ENCODE data around the gene OR2AP1. TPM values are rescaled to one million over a fixed set of nuclear protein-coding genes. Genes with fewer than 3 reads are reported as not detected.

OR2AP1 gene
- total RNA-seq, 1 experiment from 2014 or later: not detected

DNA sequence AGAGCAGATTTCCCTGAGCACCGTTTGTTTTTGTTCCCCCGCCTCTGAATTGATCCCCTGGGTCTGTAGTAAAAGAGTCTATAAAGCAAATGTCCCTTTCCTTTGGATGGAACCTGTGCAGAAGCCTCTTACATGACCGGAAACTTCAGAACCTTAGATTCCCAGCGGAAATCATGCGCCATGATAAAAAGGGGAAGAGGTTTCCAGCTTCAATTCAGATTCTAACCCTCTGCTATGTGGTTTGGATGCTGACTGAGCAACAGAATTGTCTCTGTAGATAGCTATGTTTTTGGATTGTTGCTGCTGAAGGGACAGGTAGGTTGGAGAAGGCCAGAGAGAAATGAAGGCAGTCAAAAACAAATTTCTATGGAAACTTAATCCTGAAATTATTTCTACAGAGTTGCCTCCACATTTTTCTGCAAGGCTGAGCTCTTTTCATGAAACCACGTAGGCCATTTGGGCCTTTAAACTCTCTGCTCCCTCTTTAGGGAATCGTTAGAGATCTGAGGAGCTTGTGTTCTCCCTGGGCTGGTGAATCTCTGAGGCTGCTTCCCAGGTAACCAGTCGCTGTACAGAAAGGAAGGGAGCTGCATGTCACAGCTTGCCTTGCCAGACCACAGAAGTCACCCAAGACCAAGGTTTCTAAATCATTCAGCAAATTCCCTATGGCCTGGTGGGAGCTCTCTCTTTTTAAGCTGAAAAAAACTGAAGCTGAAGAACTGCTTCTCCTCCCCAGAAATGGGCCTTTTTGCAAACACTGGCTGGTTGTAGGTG, 35.7 kb downstream of the OR2AP1 start:
- POLR2A ChIA-PET: no interaction called here
- no TSS peak for BruUV-seq (replicated peaks)
- peak; percentile 25 for DNase-seq (ENCODE audit: unreplicated experiment)
- CTCF ChIA-PET: interaction anchor here (1.5 to 3.0 kb wide), 3 partner anchors 11 to 419 kb away, joined by 6 to 17 read pairs (median 12); no protein-coding TSS in a partner anchor
- Mint-ChIP-seq H3K4me1 (ENCODE audit: insufficient read depth, unreplicated experiment) (no peaks in the 10 kb centered on the region), H3K9me3 (ENCODE audit: unreplicated experiment) (no peaks in the 10 kb centered on the region), H3K27ac (ENCODE audit: low read depth, unreplicated experiment) (no peak overlapping the region), H3K4me3 (ENCODE audit: unreplicated experiment) (no peak overlapping the region), H3K36me3 (ENCODE audit: insufficient read depth, unreplicated experiment) (no peaks in the 10 kb centered on the region), H3K27me3 (ENCODE audit: insufficient read depth, unreplicated experiment) (peaks cover 79% of the 10 kb centered on the region)
- intact Hi-C loops (cut with micrococcal nuclease): no loop called here
- no peak for TF ChIP-seq CTCF (IDR thresholded peaks at IDR 0.05; ENCODE audit: unreplicated experiment)

- peaks cover 88% of the 10 kb centered on the region for H3K27me3 Mint-ChIP-seq (ENCODE audit: insufficient read depth, unreplicated experiment)
- no peak overlapping the region for H3K27ac Mint-ChIP-seq (ENCODE audit: low read depth, unreplicated experiment)
- H3K36me3 Mint-ChIP-seq (ENCODE audit: insufficient read depth, unreplicated experiment): no peaks in the 10 kb centered on the region
- BruUV-seq (replicated peaks): no TSS peak
- no peak for TF ChIP-seq CTCF (IDR thresholded peaks at IDR 0.05; ENCODE audit: unreplicated experiment)
- no peak for DNase-seq (ENCODE audit: unreplicated experiment)
- ChIA-PET POLR2A (no interaction called here), CTCF (interaction anchor here (0.5 to 1.2 kb wide), 3 partner anchors 9 to 475 kb away, joined by 3 to 4 read pairs (median 4); no protein-coding TSS in a partner anchor)
- H3K9me3 Mint-ChIP-seq (ENCODE audit: unreplicated experiment): no peaks in the 10 kb centered on the region
- intact Hi-C loops (cut with micrococcal nuclease): no loop called here
- H3K4me3 Mint-ChIP-seq (ENCODE audit: unreplicated experiment): no peak overlapping the region
- no peaks in the 10 kb centered on the region for H3K4me1 Mint-ChIP-seq (ENCODE audit: insufficient read depth, unreplicated experiment)
Measured at GRCh38 chr12:55610598-55610997, 38.3 kb downstream of the OR2AP1 start.

DNA sequence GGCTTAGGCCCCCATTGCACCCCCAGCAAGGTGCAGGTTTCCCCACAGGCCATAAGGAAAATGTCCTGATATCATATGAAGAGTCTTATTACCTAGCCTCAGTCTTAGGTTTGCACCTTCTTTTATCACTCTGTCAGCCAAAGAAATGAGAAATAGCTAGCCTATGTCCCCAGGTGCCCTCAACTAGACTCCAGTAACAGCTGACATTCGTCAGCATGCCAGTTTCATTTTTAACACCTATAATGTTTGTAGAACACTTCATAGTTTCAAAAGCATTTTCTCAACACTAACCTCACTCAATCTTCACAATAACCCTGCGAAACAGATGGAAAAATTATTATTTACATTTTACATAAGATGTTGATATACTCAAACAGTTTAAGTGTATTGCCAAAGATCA, 40.4 kb downstream of the OR2AP1 start:
- Mint-ChIP-seq H3K9me3 (ENCODE audit: unreplicated experiment) (no peaks in the 10 kb centered on the region), H3K4me1 (ENCODE audit: insufficient read depth, unreplicated experiment) (no peaks in the 10 kb centered on the region), H3K27ac (ENCODE audit: low read depth, unreplicated experiment) (no peak overlapping the region), H3K27me3 (ENCODE audit: insufficient read depth, unreplicated experiment) (peaks cover 88% of the 10 kb centered on the region), H3K4me3 (ENCODE audit: unreplicated experiment) (no peak overlapping the region), H3K36me3 (ENCODE audit: insufficient read depth, unreplicated experiment) (no peaks in the 10 kb centered on the region)
- no peak for TF ChIP-seq CTCF (IDR thresholded peaks at IDR 0.05; ENCODE audit: unreplicated experiment)
- intact Hi-C loops (cut with micrococcal nuclease): no loop called here
- no peak for DNase-seq (ENCODE audit: unreplicated experiment)
- POLR2A ChIA-PET: no interaction called here
- BruUV-seq (replicated peaks): no TSS peak
- CTCF ChIA-PET: no interaction called here

DNA sequence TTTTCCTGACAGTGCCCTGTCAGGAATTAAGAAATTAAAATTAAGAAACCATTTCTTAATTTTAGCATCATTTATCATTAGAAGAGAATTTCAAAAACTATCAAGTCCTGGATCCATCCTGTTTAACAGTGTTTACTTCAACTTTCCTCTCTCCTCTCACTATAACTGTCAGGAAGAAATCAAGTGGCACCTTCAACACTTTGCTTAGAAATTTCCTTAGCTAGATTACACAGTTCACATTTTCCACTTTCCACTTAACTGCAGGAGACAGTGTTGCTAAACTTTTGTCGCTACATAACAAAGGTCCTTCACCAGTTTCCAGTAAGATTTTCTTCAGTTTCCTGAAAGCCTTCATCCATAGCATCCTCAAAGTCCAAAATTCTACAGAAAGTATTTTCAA, 42.5 kb downstream of the OR2AP1 start:
- BruUV-seq (replicated peaks): no TSS peak
- intact Hi-C loops (cut with micrococcal nuclease): loop anchor here (5.0 kb wide), 2 partner anchors 542 to 622 kb away; no protein-coding TSS in a partner anchor
- POLR2A ChIA-PET: interaction anchor here (0.9 kb wide), 1 partner anchor 43 kb away, joined by 3 read pairs; no protein-coding TSS in a partner anchor
- peaks cover 82% of the 10 kb centered on the region for H3K27me3 Mint-ChIP-seq (ENCODE audit: insufficient read depth, unreplicated experiment)
- no peaks in the 10 kb centered on the region for H3K9me3 Mint-ChIP-seq (ENCODE audit: unreplicated experiment)
- H3K4me3 Mint-ChIP-seq (ENCODE audit: unreplicated experiment): no peak overlapping the region
- no peak overlapping the region for H3K27ac Mint-ChIP-seq (ENCODE audit: low read depth, unreplicated experiment)
- TF ChIP-seq CTCF (IDR thresholded peaks at IDR 0.05; ENCODE audit: unreplicated experiment): no peak
- H3K4me1 Mint-ChIP-seq (ENCODE audit: insufficient read depth, unreplicated experiment): no peaks in the 10 kb centered on the region
- no peak for DNase-seq (ENCODE audit: unreplicated experiment)
- H3K36me3 Mint-ChIP-seq (ENCODE audit: insufficient read depth, unreplicated experiment): no peaks in the 10 kb centered on the region
- CTCF ChIA-PET: interaction anchor here (1.0 to 1.8 kb wide), 2 partner anchors 420 to 426 kb away, joined by 3 to 9 read pairs; no protein-coding TSS in a partner anchor
